Measurements from ENCODE around the gene STAT4.

STAT4 gene

DNA sequence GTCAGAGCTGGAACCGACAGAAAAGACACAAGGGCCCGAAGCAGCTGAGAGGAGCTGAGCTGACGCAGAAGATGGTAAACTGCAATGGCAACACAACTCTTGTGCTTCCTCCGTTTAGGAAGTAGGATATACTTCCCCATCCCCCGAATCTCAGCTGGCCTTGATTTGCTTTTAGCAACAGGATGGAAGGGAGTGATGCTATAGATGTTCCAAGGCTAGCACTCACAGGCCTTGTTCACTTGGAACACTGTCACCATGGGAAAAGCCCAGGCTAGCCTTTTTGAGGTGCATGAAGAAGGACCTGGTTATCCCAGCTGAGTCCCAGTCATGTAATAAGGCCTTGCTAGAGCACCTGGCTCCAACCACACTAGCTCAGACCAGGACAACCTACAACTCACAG, 162.9 kb downstream of the STAT4 start:
- DNase-seq (ENCODE audit: low read depth) = no peak
- TF ChIP-seq, protein P1, sequence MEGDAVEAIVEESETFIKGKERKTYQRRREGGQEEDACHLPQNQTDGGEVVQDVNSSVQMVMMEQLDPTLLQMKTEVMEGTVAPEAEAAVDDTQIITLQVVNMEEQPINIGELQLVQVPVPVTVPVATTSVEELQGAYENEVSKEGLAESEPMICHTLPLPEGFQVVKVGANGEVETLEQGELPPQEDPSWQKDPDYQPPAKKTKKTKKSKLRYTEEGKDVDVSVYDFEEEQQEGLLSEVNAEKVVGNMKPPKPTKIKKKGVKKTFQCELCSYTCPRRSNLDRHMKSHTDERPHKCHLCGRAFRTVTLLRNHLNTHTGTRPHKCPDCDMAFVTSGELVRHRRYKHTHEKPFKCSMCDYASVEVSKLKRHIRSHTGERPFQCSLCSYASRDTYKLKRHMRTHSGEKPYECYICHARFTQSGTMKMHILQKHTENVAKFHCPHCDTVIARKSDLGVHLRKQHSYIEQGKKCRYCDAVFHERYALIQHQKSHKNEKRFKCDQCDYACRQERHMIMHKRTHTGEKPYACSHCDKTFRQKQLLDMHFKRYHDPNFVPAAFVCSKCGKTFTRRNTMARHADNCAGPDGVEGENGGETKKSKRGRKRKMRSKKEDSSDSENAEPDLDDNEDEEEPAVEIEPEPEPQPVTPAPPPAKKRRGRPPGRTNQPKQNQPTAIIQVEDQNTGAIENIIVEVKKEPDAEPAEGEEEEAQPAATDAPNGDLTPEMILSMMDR (IDR thresholded peaks at IDR 0.05; ENCODE audit: insufficient read depth, low read depth, low read length, missing control alignments) = no peak
- no peak overlapping the region for H3K4me3 ChIP-seq (ENCODE audit: low read depth, low read length)

DNA sequence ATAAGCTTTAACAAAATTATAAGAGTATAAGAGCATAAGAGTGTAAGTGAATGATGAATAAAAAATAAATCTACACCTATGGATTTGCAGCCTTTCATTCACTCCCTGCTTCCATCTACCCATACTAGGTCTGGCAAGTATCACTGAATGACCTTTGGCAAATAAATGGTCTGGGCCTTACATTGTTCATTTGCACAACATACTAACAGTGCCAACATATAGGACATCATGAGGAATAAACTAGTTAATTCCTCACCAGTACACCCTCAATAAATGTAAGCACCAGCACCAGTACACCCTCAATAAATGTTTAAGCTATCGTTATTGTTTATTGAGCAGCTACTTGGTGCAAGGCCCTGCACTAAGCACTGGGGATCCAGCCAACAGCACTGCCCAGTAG, 163.7 kb downstream of the STAT4 start:
- TF ChIP-seq, protein P1 (IDR thresholded peaks at IDR 0.05; ENCODE audit: insufficient read depth, low read depth, low read length, missing control alignments) = no peak
- no peak for DNase-seq (ENCODE audit: low read depth)
- no peak overlapping the region for H3K4me3 ChIP-seq (ENCODE audit: low read depth, low read length)

DNA sequence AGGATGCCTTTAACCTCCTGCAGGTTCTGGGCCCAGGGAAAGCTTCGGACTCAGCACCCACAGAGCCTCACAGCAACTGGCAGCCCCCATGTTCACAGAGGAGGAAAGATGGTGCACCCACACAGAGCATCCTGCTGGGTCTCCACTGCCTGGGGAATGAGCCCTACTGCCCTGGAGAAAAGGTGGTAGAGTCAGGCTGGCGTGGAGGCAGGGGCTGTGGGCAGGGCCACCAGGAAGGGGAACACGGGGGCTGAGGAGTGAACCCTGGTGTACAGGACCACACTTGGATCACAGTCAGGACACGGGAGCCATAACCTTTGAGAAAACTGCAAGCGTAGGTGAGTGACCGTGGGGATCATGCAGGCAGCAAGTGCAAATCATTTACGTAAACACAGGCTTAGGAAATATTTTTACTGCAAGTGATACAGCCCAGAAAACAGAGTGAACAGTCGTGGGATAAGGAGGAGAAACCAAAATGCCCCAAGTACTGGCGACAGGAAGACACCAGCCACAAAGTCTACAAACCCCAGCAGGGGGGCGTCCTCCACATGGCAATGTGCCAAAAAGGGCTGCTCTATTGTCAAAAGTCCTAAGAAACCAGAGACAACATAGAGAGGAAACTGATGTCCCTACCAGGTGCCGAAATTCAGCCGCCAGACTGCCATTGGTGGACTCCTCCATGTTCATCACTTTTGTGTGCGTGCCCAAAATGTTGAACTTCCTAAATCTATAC, 164.4 kb downstream of the STAT4 start:
- TF ChIP-seq, protein P1 (IDR thresholded peaks at IDR 0.05; ENCODE audit: insufficient read depth, low read depth, low read length, missing control alignments) = no peak
- H3K4me3 ChIP-seq (ENCODE audit: low read depth, low read length) = no peak overlapping the region
- DNase-seq (ENCODE audit: low read depth) = no peak

DNA sequence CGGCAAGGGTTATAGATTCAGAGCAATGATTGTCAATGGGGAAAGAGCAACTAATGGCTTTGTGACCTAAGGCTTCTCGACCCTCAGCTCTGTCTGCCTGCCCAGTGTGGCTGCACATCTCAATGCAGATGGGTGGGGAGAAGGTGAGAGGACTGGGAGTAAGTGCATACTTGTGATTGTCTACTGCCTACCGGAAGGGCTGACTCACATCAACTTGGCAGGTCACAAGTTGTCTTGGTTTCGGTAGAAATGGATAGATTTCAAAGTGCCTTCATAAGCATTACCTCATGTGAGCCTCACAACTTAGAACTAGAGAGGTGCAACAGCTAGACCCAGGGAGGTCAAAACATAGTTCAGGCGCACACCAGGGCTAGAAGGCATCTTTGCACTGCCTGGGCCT, 166.2 kb downstream of the STAT4 start:
- no peak for DNase-seq (ENCODE audit: low read depth)
- no peak overlapping the region for H3K4me3 ChIP-seq (ENCODE audit: low read depth, low read length)
- TF ChIP-seq, protein P1 (IDR thresholded peaks at IDR 0.05; ENCODE audit: insufficient read depth, low read depth, low read length, missing control alignments) = no peak

DNA sequence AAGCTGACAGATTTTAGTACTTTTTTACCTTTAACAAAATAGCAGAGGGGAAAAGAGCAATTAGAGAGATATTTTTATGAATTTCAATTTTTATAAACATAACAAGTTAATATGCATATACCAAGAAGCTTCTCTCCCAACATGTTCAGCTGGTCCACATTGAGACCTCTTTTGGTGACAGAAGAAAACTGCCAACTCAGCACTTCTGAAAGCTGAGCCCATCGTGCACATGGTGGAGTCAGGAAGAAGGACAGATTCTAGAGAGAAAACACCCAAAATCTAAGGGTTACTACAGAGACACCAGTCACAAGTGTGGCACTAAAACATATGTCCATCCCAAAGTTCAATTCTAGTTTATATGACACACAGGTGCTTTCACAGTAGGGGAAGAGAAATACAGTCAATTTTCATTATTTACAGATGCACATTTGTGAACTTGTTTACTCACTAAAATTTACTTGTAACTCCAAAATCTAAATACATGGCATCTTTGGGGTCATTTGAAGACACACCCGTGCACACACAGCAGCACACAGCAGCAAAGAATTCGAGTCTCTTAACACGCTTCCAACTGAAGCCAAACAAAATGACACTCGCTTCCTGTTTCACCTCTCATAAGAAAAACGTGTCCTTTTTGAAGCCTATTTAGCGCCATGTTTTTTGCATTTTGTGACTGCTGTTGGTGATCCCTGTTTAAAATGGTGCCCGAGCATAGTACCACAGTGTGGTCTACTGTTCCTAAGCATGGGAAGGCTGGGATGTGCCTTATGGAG, 168.3 kb downstream of the STAT4 start:
- H3K4me3 ChIP-seq (ENCODE audit: low read depth, low read length) = no peak overlapping the region
- DNase-seq (ENCODE audit: low read depth) = no peak
- TF ChIP-seq, protein P1 (IDR thresholded peaks at IDR 0.05; ENCODE audit: insufficient read depth, low read depth, low read length, missing control alignments) = no peak

DNA sequence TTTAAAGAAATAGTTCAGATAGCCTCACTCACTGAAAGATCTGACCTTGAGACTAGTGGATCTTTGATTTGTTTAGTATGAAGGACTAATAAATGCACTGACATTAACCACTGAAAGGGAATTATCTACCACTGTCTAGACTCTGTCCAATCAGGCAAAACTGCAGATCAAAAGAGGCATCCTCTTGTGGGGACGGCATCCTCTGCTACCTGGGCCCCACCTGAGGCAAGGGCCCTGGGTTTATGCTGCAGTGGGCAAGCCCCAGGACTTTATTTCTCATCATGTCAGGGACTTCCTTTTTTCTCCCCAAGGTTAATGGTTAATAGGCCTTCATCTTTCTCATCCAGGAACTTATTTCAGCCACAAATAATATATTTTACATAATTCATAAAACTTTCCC, 169.1 kb downstream of the STAT4 start:
- no peak overlapping the region for H3K4me3 ChIP-seq (ENCODE audit: low read depth, low read length)
- TF ChIP-seq, protein P1 (IDR thresholded peaks at IDR 0.05; ENCODE audit: insufficient read depth, low read depth, low read length, missing control alignments) = no peak
- no peak for DNase-seq (ENCODE audit: low read depth)
